HCT116 (cell line): ENCODE results near the gene KIAA1328. TPM values are rescaled to one million over a fixed set of nuclear protein-coding genes. Genes with fewer than 3 reads are reported as not detected.

ENCODE experiments used
- ATAC-seq: fragments of 200-7000 bp; cut with Tn5 transposase; 2 replicates; pipeline ENCODE4 v1.9.1; 2020; ENCODE audit warnings: mild to moderate bottlenecking, moderate library complexity
- BruUV-seq: library from RNA; stranded (reverse); fragments of 400-500 nt; replicated peaks from 2 replicates; lab custom pipeline; 2021; lab: Mats Ljungman, UMichigan
- CTCF ChIA-PET: fragments of 300-600 bp; sonication (Branson Sonifier 250); formaldehyde crosslinking; loops from one replicate; lab custom pipeline; 2021; ENCODE audit warnings: antibody characterized with exemption; lab: Charles Lee
- POLR2A ChIA-PET: fragments of 300-600, 350-600 bp; sonication (Branson Sonifier 250); formaldehyde crosslinking; loops from one replicate; lab custom pipeline; 2021; ENCODE audit warnings: antibody characterized with exemption; lab: Charles Lee
- RAD21 ChIA-PET, 2 experiments: fragments of 300-600 bp; sonication (Branson Sonifier 250); formaldehyde crosslinking; loops; one replicate each; lab custom pipeline; 2023; ENCODE audit warnings: low total read pairs in 2 of 2; ENCODE audit not compliant: uncharacterized antibody in 2 of 2, unreplicated experiment in 2 of 2, low non-redundant PET in 1 of 2; lab: Charles Lee
- DNase-seq: peaks from one replicate; pipeline ENCODE4 v3.0.0-alpha.2; 2010; ENCODE audit warnings: low read depth, low spot score
- H2AFZ ChIP-seq: fragments of 200-600 bp; shearing (Covaris generic), sonication (generic); 2 replicates; pipeline ENCODE4 v1.6.1; 2017; ENCODE audit warnings: low read depth, mixed run types, mixed read lengths, antibody characterized with exemption, low read length; ENCODE audit not compliant: poor library complexity, severe bottlenecking
- H3K27ac ChIP-seq: 2 replicates; pipeline ENCODE4 v1.5.1; 2012; ENCODE audit warnings: low read depth, low read length
- H3K27me3 ChIP-seq: fragments of 200-600 bp; sonication (generic); 2 replicates; pipeline ENCODE4 v1.6.1; 2016; ENCODE audit warnings: mixed run types, low read length, mixed read lengths; ENCODE audit not compliant: insufficient read depth
- H3K36me3 ChIP-seq, 2 experiments: fragments of 200-500 bp in 1 of 2; fragments of 200-600 bp in 1 of 2; sonication (Bioruptor generic) in 1 of 2; sonication (generic) in 1 of 2; 2 replicates each; pipeline versions ENCODE4 v1.5.1 to v1.6.1; 2014 to 2016; ENCODE audit warnings: low read length in 2 of 2, inconsistent platforms in 1 of 2, mixed read lengths in 1 of 2, mixed run types in 1 of 2; ENCODE audit not compliant: insufficient read depth in 2 of 2, control insufficient read depth in 1 of 2
- H3K4me1 ChIP-seq, 2 experiments: fragments of 200-600 bp in 1 of 2; sonication (generic) in 1 of 2; 2 replicates each; pipeline versions ENCODE4 v1.5.1 to v1.6.1; 2012 to 2017; ENCODE audit warnings: low read length in 2 of 2, inconsistent platforms in 1 of 2, mild to moderate bottlenecking in 1 of 2, mixed read lengths in 1 of 2, mixed run types in 1 of 2, moderate library complexity in 1 of 2; ENCODE audit not compliant: insufficient read depth in 2 of 2, control insufficient read depth in 1 of 2
- H3K4me2 ChIP-seq: fragments of 200-600 bp; sonication (generic); 2 replicates; pipeline ENCODE4 v1.6.1; 2017; ENCODE audit warnings: mixed run types, low read length, mixed read lengths
- H3K4me3 ChIP-seq, 2 experiments: fragments of 200-600 bp in 1 of 2; sonication (generic) in 1 of 2; replicated peaks in 1 of 2; 2 replicates each; pipeline ENCODE4 v1.5.1; 2011 to 2016; ENCODE audit warnings: low read length in 2 of 2, control low read depth in 1 of 2, low read depth in 1 of 2, mild to moderate bottlenecking in 1 of 2, mixed read lengths in 1 of 2, mixed run types in 1 of 2
- H3K79me2 ChIP-seq: fragments of 200-600 bp; sonication (generic); 2 replicates; pipeline ENCODE4 v1.6.1; 2017; ENCODE audit warnings: mild to moderate bottlenecking, mixed run types, low read length, moderate library complexity, mixed read lengths; ENCODE audit not compliant: insufficient read depth
- H3K9ac ChIP-seq: fragments of 200-600 bp; sonication (generic); 2 replicates; pipeline ENCODE4 v1.6.1; 2016; ENCODE audit warnings: low read length, mixed read lengths
- H3K9me2 ChIP-seq: fragments of 200-600 bp; sonication (generic), shearing (Covaris generic); 2 replicates; pipeline ENCODE4 v1.6.1; 2017; ENCODE audit warnings: mixed run types, mild to moderate bottlenecking, moderate library complexity; ENCODE audit not compliant: insufficient read depth
- H3K9me3 ChIP-seq, 2 experiments: fragments of 200-500 bp in 1 of 2; fragments of 200-600 bp in 1 of 2; sonication (Bioruptor generic) in 1 of 2; sonication (generic) in 1 of 2; 2 replicates each; pipeline ENCODE4 v1.6.1; 2014 to 2017; ENCODE audit warnings: low read length in 2 of 2, mixed read lengths in 2 of 2, inconsistent platforms in 1 of 2, low read depth in 1 of 2, mild to moderate bottlenecking in 1 of 2, mixed run types in 1 of 2, moderate library complexity in 1 of 2; ENCODE audit not compliant: control insufficient read depth in 1 of 2, insufficient read depth in 1 of 2
- H4K20me1 ChIP-seq: fragments of 200-600 bp; sonication (generic), shearing (Covaris generic); 2 replicates; pipeline ENCODE4 v1.6.1; 2017; ENCODE audit warnings: mixed run types, mild to moderate bottlenecking, moderate library complexity; ENCODE audit not compliant: insufficient read depth
- CTCF ChIP-seq, 3 experiments: fragments of 200-600 bp in 1 of 3; sonication (generic) in 1 of 3; IDR thresholded peaks in 2 of 3; conservative IDR thresholded peaks in 1 of 3; 2 replicates each; pipeline ENCODE4 v1.5.1; 2012 to 2017; ENCODE audit warnings: low read depth in 2 of 3, low read length in 2 of 3, antibody characterized with exemption in 1 of 3, borderline replicate concordance in 1 of 3, control low read depth in 1 of 3, mild to moderate bottlenecking in 1 of 3, mixed read lengths in 1 of 3, mixed run types in 1 of 3, moderate library complexity in 1 of 3; ENCODE audit not compliant: insufficient read depth in 1 of 3
- FOSL1 ChIP-seq: IDR thresholded peaks from 2 replicates; pipeline ENCODE4 v1.6.1; 2012; ENCODE audit warnings: low read depth
- POLR2A ChIP-seq: IDR thresholded peaks from 2 replicates; pipeline ENCODE4 v1.7.0; 2011; ENCODE audit warnings: borderline replicate concordance; ENCODE audit not compliant: insufficient read depth, insufficient read length; ENCODE audit errors: extremely low read depth
- REST ChIP-seq: IDR thresholded peaks from 2 replicates; pipeline ENCODE4 v1.6.1; 2012; ENCODE audit warnings: low read depth
- SRF ChIP-seq: IDR thresholded peaks from 2 replicates; pipeline ENCODE4 v1.6.1; 2012; ENCODE audit warnings: low read depth
- YY1 ChIP-seq: IDR thresholded peaks from 2 replicates; pipeline ENCODE4 v1.6.1; 2011; ENCODE audit warnings: low read length, low read depth, moderate library complexity, mild to moderate bottlenecking; ENCODE audit not compliant: insufficient replicate concordance; ENCODE audit errors: extremely low read depth
- ZNF274 ChIP-seq: fragments of 200-500 bp; sonication (Bioruptor generic); IDR thresholded peaks from 2 replicates; pipeline ENCODE4 v1.6.1; 2014; ENCODE audit warnings: mild to moderate bottlenecking, low read depth, low read length, inconsistent platforms
- intact Hi-C: fragments of 100-400 bp; cut with micrococcal nuclease; formaldehyde crosslinking; loops from 2 replicates; pipeline ENCODE4 v1.10.0; 2022
- total RNA-seq: library from RNA; stranded (reverse); gene quantifications from one replicate; pipeline ENCODE4 v1.2.1, GENCODE V29; 2021; ENCODE audit not compliant: unreplicated experiment
- TF ChIP-seq, protein P1 (sequence below): IDR thresholded peaks from 2 replicates; pipeline ENCODE4 v1.6.1; 2012

Gene KIAA1328
- total RNA-seq, 1 experiment from 2014 or later, result 5.2 TPM

DNA sequence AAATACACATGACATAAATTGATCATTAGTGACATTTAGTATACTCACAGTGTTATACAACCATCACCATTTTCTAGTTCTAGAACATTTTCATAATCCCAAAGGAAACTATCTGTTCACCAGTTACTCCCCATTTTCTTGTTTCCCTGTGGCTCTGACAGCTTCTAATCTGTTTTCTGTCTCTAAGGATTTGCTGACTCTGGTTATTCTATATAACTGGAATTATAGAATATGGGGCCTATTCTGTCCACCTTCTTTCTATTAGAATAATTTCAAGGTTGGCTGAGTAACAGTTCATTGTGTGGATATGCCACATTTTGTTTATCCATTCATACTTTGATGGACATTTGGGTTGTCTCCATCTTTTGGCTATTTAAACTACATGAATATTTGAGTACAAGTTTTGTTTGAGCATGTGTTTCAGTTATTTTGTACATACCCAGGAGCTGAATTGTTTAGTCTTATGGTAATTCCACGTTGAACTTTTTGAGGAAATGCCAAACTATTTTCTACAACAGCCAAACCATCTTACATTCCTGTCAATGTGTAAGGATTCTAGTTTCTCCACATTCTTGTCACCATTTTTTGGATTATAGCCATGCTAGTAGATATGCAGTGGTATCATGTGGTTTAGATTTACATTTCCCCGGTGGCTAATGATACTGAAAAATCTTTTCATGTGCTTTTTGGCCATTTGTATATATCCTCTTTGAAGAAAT is 20.5 kb downstream of the KIAA1328 start:
- H3K4me2 ChIP-seq, result no peak overlapping the region
- H3K9me2 ChIP-seq, result no peaks in the 10 kb centered on the region
- ChIA-PET POLR2A (no interaction called here), CTCF (no interaction called here), RAD21 (no interaction called here)
- H3K27ac ChIP-seq, result no peak overlapping the region
- H3K36me3 ChIP-seq, result no peaks in the 10 kb centered on the region
- H4K20me1 ChIP-seq, result no peaks in the 10 kb centered on the region
- H3K27me3 ChIP-seq, result no peaks in the 10 kb centered on the region
- ATAC-seq (no peak), DNase-seq (no peak)
- no peak overlapping the region for H3K4me3 ChIP-seq
- intact Hi-C loops, result no loop called here
- no peak for TF ChIP-seq SRF
- TF ChIP-seq CTCF (IDR thresholded peaks at IDR 0.05 in 2 of 3, conservative IDR thresholded peaks at IDR 0.05 in 1 of 3; ENCODE audit: borderline replicate concordance in 1 of 3, insufficient read depth in 1 of 3, low read depth in 2 of 3, low read length in 2 of 3), result no peak
- TF ChIP-seq, protein P1, sequence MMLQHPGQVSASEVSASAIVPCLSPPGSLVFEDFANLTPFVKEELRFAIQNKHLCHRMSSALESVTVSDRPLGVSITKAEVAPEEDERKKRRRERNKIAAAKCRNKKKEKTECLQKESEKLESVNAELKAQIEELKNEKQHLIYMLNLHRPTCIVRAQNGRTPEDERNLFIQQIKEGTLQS, result no peak
- peaks cover 0 to 3% of the 10 kb centered on the region in 2 experiments; a peak in 1 of 4 replicates for H3K4me1 ChIP-seq
- H2AFZ ChIP-seq, result no peak overlapping the region
- H3K79me2 ChIP-seq, result no peaks in the 10 kb centered on the region
- no TSS peak for BruUV-seq
- no peak overlapping the region for H3K9ac ChIP-seq
- H3K9me3 ChIP-seq, result no peaks in the 10 kb centered on the region; a peak in 1 of 4 replicates

GRCh38 chr18:36850527-36851201 is 21.7 kb downstream of the KIAA1328 start:
- BruUV-seq, result no TSS peak
- Histone ChIP-seq H4K20me1 (no peaks in the 10 kb centered on the region), H2AFZ (no peak overlapping the region), H3K9me2 (no peaks in the 10 kb centered on the region), H3K9ac (no peak overlapping the region), H3K4me3 (no peak overlapping the region), H3K36me3 (no peaks in the 10 kb centered on the region), H3K9me3 (no peaks in the 10 kb centered on the region; a peak in 1 of 4 replicates), H3K4me2 (no peak overlapping the region), H3K4me1 (peaks cover 0 to 3% of the 10 kb centered on the region in 2 experiments; a peak in 1 of 4 replicates), H3K27ac (no peak overlapping the region), H3K27me3 (no peaks in the 10 kb centered on the region), H3K79me2 (no peaks in the 10 kb centered on the region)
- ChIA-PET CTCF (no interaction called here), RAD21 (no interaction called here), POLR2A (no interaction called here)
- ATAC-seq (peak; percentile 78), DNase-seq (peak; percentile 4)
- intact Hi-C loops, result no loop called here
- TF ChIP-seq YY1 (no peak), REST (no peak), POLR2A (no peak), FOSL1 (no peak), ZNF274 (no peak), SRF (no peak)
